ENCODE measurements around the gene UBALD1. TPM values are rescaled to one million over a fixed set of nuclear protein-coding genes. Genes with fewer than 3 reads are reported as not detected.

UBALD1 gene
- total RNA-seq, 1 experiment from 2014 or later: 42.1 TPM

- no peak for TF ChIP-seq CTCF (IDR thresholded peaks at IDR 0.05; ENCODE audit: unreplicated experiment)
- CTCF ChIA-PET: interaction anchor here (0.6 to 0.7 kb wide), 3 partner anchors 42 to 653 kb away, joined by 3 read pairs; partner anchors contain the start of gene UBALD1
- BruUV-seq (replicated peaks): no TSS peak
- Mint-ChIP-seq H3K36me3 (ENCODE audit: insufficient read depth, unreplicated experiment) (peaks cover 58% of the 10 kb centered on the region), H3K27me3 (ENCODE audit: insufficient read depth, unreplicated experiment) (no peaks in the 10 kb centered on the region), H3K4me1 (ENCODE audit: insufficient read depth, unreplicated experiment) (no peaks in the 10 kb centered on the region), H3K4me3 (ENCODE audit: unreplicated experiment) (no peak overlapping the region), H3K27ac (ENCODE audit: low read depth, unreplicated experiment) (no peak overlapping the region), H3K9me3 (ENCODE audit: unreplicated experiment) (no peaks in the 10 kb centered on the region)
- POLR2A ChIA-PET: interaction anchor here (0.8 kb wide), 1 partner anchor 23 kb away, joined by 4 read pairs; no protein-coding TSS in a partner anchor
- intact Hi-C loops (cut with micrococcal nuclease): no loop called here
- DNase-seq (ENCODE audit: unreplicated experiment): no peak
Measured at GRCh38 chr16:4656695-4657686, 42.3 kb upstream of the UBALD1 start.

- intact Hi-C loops (cut with micrococcal nuclease): no loop called here
- DNase-seq (ENCODE audit: unreplicated experiment): no peak
- H3K36me3 Mint-ChIP-seq (ENCODE audit: insufficient read depth, unreplicated experiment): peaks cover 64% of the 10 kb centered on the region
- BruUV-seq (replicated peaks): no TSS peak
- H3K27ac Mint-ChIP-seq (ENCODE audit: low read depth, unreplicated experiment): no peak overlapping the region
- H3K4me1 Mint-ChIP-seq (ENCODE audit: insufficient read depth, unreplicated experiment): no peaks in the 10 kb centered on the region
- H3K4me3 Mint-ChIP-seq (ENCODE audit: unreplicated experiment): no peak overlapping the region
- TF ChIP-seq CTCF (IDR thresholded peaks at IDR 0.05; ENCODE audit: unreplicated experiment): no peak
- POLR2A ChIA-PET: interaction anchor here (0.8 kb wide), 1 partner anchor 24 kb away, joined by 4 read pairs; no protein-coding TSS in a partner anchor
- CTCF ChIA-PET: interaction anchor here (0.6 to 0.7 kb wide), 2 partner anchors 41 to 246 kb away, joined by 3 read pairs; partner anchors contain the start of gene UBALD1
- no peaks in the 10 kb centered on the region for H3K27me3 Mint-ChIP-seq (ENCODE audit: insufficient read depth, unreplicated experiment)
- H3K9me3 Mint-ChIP-seq (ENCODE audit: unreplicated experiment): no peaks in the 10 kb centered on the region
Measured at GRCh38 chr16:4656221-4656620, 41.5 kb upstream of the UBALD1 start.

GRCh38 chr16:4655801-4656200 lies 41.1 kb upstream of the UBALD1 start:
- TF ChIP-seq CTCF (IDR thresholded peaks at IDR 0.05; ENCODE audit: unreplicated experiment): no peak
- no peak overlapping the region for H3K27ac Mint-ChIP-seq (ENCODE audit: low read depth, unreplicated experiment)
- ChIA-PET CTCF (interaction anchor here (0.8 kb wide), 1 partner anchor 28 kb away, joined by 3 read pairs; no protein-coding TSS in a partner anchor), POLR2A (no interaction called here)
- H3K36me3 Mint-ChIP-seq (ENCODE audit: insufficient read depth, unreplicated experiment): peaks cover 68% of the 10 kb centered on the region
- intact Hi-C loops (cut with micrococcal nuclease): no loop called here
- no peaks in the 10 kb centered on the region for H3K9me3 Mint-ChIP-seq (ENCODE audit: unreplicated experiment)
- H3K4me1 Mint-ChIP-seq (ENCODE audit: insufficient read depth, unreplicated experiment): no peaks in the 10 kb centered on the region
- no peak overlapping the region for H3K4me3 Mint-ChIP-seq (ENCODE audit: unreplicated experiment)
- no TSS peak for BruUV-seq (replicated peaks)
- no peaks in the 10 kb centered on the region for H3K27me3 Mint-ChIP-seq (ENCODE audit: insufficient read depth, unreplicated experiment)
- DNase-seq (ENCODE audit: unreplicated experiment): no peak

- Mint-ChIP-seq H3K27me3 (ENCODE audit: insufficient read depth, unreplicated experiment) (no peaks in the 10 kb centered on the region), H3K9me3 (ENCODE audit: unreplicated experiment) (no peaks in the 10 kb centered on the region), H3K4me1 (ENCODE audit: insufficient read depth, unreplicated experiment) (no peaks in the 10 kb centered on the region), H3K4me3 (ENCODE audit: unreplicated experiment) (no peak overlapping the region), H3K27ac (ENCODE audit: low read depth, unreplicated experiment) (no peak overlapping the region), H3K36me3 (ENCODE audit: insufficient read depth, unreplicated experiment) (peaks cover 75% of the 10 kb centered on the region)
- CTCF ChIA-PET: interaction anchor here (0.6 to 0.8 kb wide), 2 partner anchors 28 to 31 kb away, joined by 3 to 4 read pairs; partner anchors contain the start of gene MGRN1
- TF ChIP-seq CTCF (IDR thresholded peaks at IDR 0.05; ENCODE audit: unreplicated experiment): no peak
- POLR2A ChIA-PET: interaction anchor here (0.6 kb wide), 1 partner anchor 167 kb away, joined by 3 read pairs; no protein-coding TSS in a partner anchor
- no TSS peak for BruUV-seq (replicated peaks)
- no peak for DNase-seq (ENCODE audit: unreplicated experiment)
- intact Hi-C loops (cut with micrococcal nuclease): no loop called here
Measured at GRCh38 chr16:4654964-4655590, 40.4 kb upstream of the UBALD1 start.
